SK-N-SH (cell line): ENCODE data around the gene PEX14. TPM values are rescaled to one million over a fixed set of nuclear protein-coding genes. Genes with fewer than 3 reads are reported as not detected.

Source experiments
- CTCF ChIA-PET: fragments of 300-600, 350-600 bp; formaldehyde crosslinking; extraction: SDS; loops from one replicate; lab custom pipeline; 2021; lab: Yijun Ruan, JAX
- POLR2A ChIA-PET: fragments of 350-600 bp; sonication (Branson Sonifier 250); formaldehyde crosslinking; extraction: SDS; loops from one replicate; lab custom pipeline; 2020; ENCODE audit warnings: antibody characterized with exemption, inconsistent platforms; lab: Yijun Ruan, JAX
- DNase-seq: peaks from one replicate; pipeline ENCODE4 v3.0.0; 2012
- H2AFZ ChIP-seq: fragments of 200-600 bp; sonication (generic); 2 replicates; pipeline ENCODE4 v1.8.1; 2016; ENCODE audit warnings: antibody characterized with exemption, mild to moderate bottlenecking, low read depth
- H3F3A ChIP-seq: fragments of 200-600 bp; sonication (generic); replicated peaks from 2 replicates; pipeline ENCODE3; 2016; ENCODE audit warnings: antibody characterized with exemption, mild to moderate bottlenecking; ENCODE audit not compliant: insufficient read depth
- H3K27ac ChIP-seq, 2 experiments: fragments of 200-500 bp in 1 of 2; fragments of 200-600 bp in 1 of 2; sonication (Bioruptor generic) in 1 of 2; sonication (generic), shearing (Covaris generic) in 1 of 2; 2 replicates each; pipeline versions ENCODE4 v1.5.1 to v1.6.1; 2014 to 2016; ENCODE audit warnings: low read depth in 2 of 2, inconsistent platforms in 1 of 2, low read length in 1 of 2, mild to moderate bottlenecking in 1 of 2, mixed read lengths in 1 of 2
- H3K27me3 ChIP-seq: fragments of 200-600 bp; sonication (generic), shearing (Covaris generic); 2 replicates; pipeline ENCODE4 v1.6.1; 2016; ENCODE audit warnings: mixed run types; ENCODE audit not compliant: insufficient read depth
- H3K36me3 ChIP-seq, 2 experiments: fragments of 200-500 bp in 1 of 2; fragments of 200-600 bp in 1 of 2; sonication (Bioruptor generic) in 1 of 2; sonication (generic) in 1 of 2; replicated peaks in 1 of 2; 2 replicates each; pipeline versions ENCODE3 to v1.5.1; 2014 to 2016; ENCODE audit warnings: low read length in 1 of 2, mild to moderate bottlenecking in 1 of 2; ENCODE audit not compliant: insufficient read depth in 2 of 2, control insufficient read depth in 1 of 2
- H3K4me1 ChIP-seq, 2 experiments: fragments of 200-500 bp in 1 of 2; fragments of 200-600 bp in 1 of 2; sonication (Bioruptor generic) in 1 of 2; sonication (generic), shearing (Covaris generic) in 1 of 2; 2 replicates each; pipeline versions ENCODE4 v1.5.1 to v1.6.1; 2014 to 2016; ENCODE audit warnings: low read depth in 1 of 2, low read length in 1 of 2, mixed run types in 1 of 2; ENCODE audit not compliant: insufficient read depth in 2 of 2, control insufficient read depth in 1 of 2
- H3K4me2 ChIP-seq: fragments of 200-600 bp; sonication (generic), shearing (Covaris generic); 2 replicates; pipeline ENCODE4 v1.6.1; 2017; ENCODE audit warnings: mixed run types
- H3K4me3 ChIP-seq, 2 experiments: fragments of 200-500 bp in 1 of 2; fragments of 200-600 bp in 1 of 2; sonication (Bioruptor generic) in 1 of 2; sonication (generic), shearing (Covaris generic) in 1 of 2; 2 replicates each; pipeline versions ENCODE4 v1.5.1 to v1.8.1; 2014 to 2016; ENCODE audit warnings: low read depth in 2 of 2, inconsistent platforms in 1 of 2, low read length in 1 of 2, mild to moderate bottlenecking in 1 of 2, mixed read lengths in 1 of 2, moderate library complexity in 1 of 2
- H3K79me2 ChIP-seq: fragments of 200-600 bp; sonication (generic); 2 replicates; pipeline ENCODE4 v1.8.1; 2017; ENCODE audit warnings: mild to moderate bottlenecking; ENCODE audit not compliant: insufficient read depth
- H3K9ac ChIP-seq: fragments of 200-600 bp; sonication (generic); 2 replicates; pipeline ENCODE4 v1.6.1; 2017; ENCODE audit warnings: mixed run types
- H3K9me2 ChIP-seq: fragments of 200-600 bp; sonication (generic); 2 replicates; pipeline ENCODE4 v1.6.1; 2017; ENCODE audit warnings: mixed run types
- H3K9me3 ChIP-seq: fragments of 200-600 bp; sonication (generic); 2 replicates; pipeline ENCODE4 v1.6.1; 2017; ENCODE audit warnings: mixed run types, mild to moderate bottlenecking, moderate library complexity
- H4K20me1 ChIP-seq: fragments of 200-600 bp; sonication (generic); 2 replicates; pipeline ENCODE4 v1.6.1; 2017; ENCODE audit warnings: mild to moderate bottlenecking, mixed run types; ENCODE audit not compliant: insufficient read depth
- CHD2 ChIP-seq: fragments of 150-350 bp; IDR thresholded peaks from 2 replicates; pipeline ENCODE4 v1.6.1; 2018; ENCODE audit warnings: low read length; ENCODE audit not compliant: partially characterized antibody
- ELF1 ChIP-seq: IDR thresholded peaks from 2 replicates; pipeline ENCODE4 v1.4.0; 2012
- EP300 ChIP-seq, 2 experiments: IDR thresholded peaks; 2 replicates each; pipeline versions ENCODE4 v1.4.0 to v1.6.1; 2012; ENCODE audit warnings: borderline replicate concordance in 1 of 2, low read depth in 1 of 2, low read length in 1 of 2
- FOSL2 ChIP-seq: IDR thresholded peaks from 2 replicates; pipeline ENCODE4 v1.4.0; 2012; ENCODE audit warnings: low read depth, mild to moderate bottlenecking, moderate library complexity, borderline replicate concordance
- FOXJ3 ChIP-seq: sonication (generic); formaldehyde crosslinking; IDR thresholded peaks from 2 replicates; pipeline ENCODE4 v1.5.1; 2020; ENCODE audit warnings: mild to moderate bottlenecking, missing genetic modification reagents
- MEF2A ChIP-seq: IDR thresholded peaks from 2 replicates; pipeline ENCODE4 v1.4.0; 2012; ENCODE audit warnings: low read depth, borderline replicate concordance
- PBX3 ChIP-seq: IDR thresholded peaks from 2 replicates; pipeline ENCODE4; 2012
- POLR2AphosphoS5 ChIP-seq: IDR thresholded peaks from 2 replicates; pipeline ENCODE4 v1.6.1; 2012; ENCODE audit warnings: low read depth, low read length
- RAD21 ChIP-seq: IDR thresholded peaks from 2 replicates; pipeline ENCODE4 v1.6.1; 2012; ENCODE audit warnings: mild to moderate bottlenecking, low read length
- REST ChIP-seq: IDR thresholded peaks from 2 replicates; pipeline ENCODE4 v1.6.1; 2012; ENCODE audit warnings: mild to moderate bottlenecking, low read depth, low read length, moderate library complexity
- RFX5 ChIP-seq: IDR thresholded peaks from 2 replicates; pipeline ENCODE4 v1.6.1; 2012; ENCODE audit warnings: mild to moderate bottlenecking, improper control_type of control experiment, low read length
- RXRA ChIP-seq: IDR thresholded peaks from 2 replicates; pipeline ENCODE4 v1.4.0; 2012; ENCODE audit warnings: low read depth, mild to moderate bottlenecking, borderline replicate concordance
- TCF12 ChIP-seq: IDR thresholded peaks from 2 replicates; pipeline ENCODE4 v1.4.0; 2012
- TEAD4 ChIP-seq: IDR thresholded peaks from 2 replicates; pipeline ENCODE4 v1.4.0; 2012; ENCODE audit warnings: mild to moderate bottlenecking, borderline replicate concordance; ENCODE audit not compliant: insufficient read depth
- USF1 ChIP-seq: IDR thresholded peaks from 2 replicates; pipeline ENCODE4 v1.4.0; 2012; ENCODE audit warnings: low read depth, borderline replicate concordance
- ZBTB33 ChIP-seq: IDR thresholded peaks from 2 replicates; pipeline ENCODE4 v1.4.0; 2012; ENCODE audit warnings: low read depth, borderline replicate concordance
- WGBS: methylation state at CpG from one replicate; pipeline ENCODE4 v1.1.6; 2017; ENCODE audit warnings: low lambda C conversion rate; 5-methylcytosine and 5-hydroxymethylcytosine counted together
- polyA plus RNA-seq, 3 experiments: library from polyadenylated mRNA; depleted of rRNA; stranded (reverse); fragments of >200 nt; gene quantifications; 2 replicates each; pipeline ENCODE4 v1.2.3, GENCODE V29; 2012

Gene PEX14
- polyA plus RNA-seq, 1 of the 3 experiments (the other 2 are of a cell fraction) = 36.2 TPM

- Histone ChIP-seq H3K36me3 (no peaks in the 10 kb centered on the region), H3K27ac (no peak overlapping the region; a peak in 1 of 4 replicates), H3K27me3 (no peaks in the 10 kb centered on the region), H3K9ac (no peak overlapping the region), H4K20me1 (no peaks in the 10 kb centered on the region), H3K4me2 (no peak overlapping the region), H3K9me3 (no peaks in the 10 kb centered on the region), H3K9me2 (no peaks in the 10 kb centered on the region), H3K4me1 (peaks cover 0 to 45% of the 10 kb centered on the region in 2 experiments; a peak in 1 of 4 replicates), H3K79me2 (no peaks in the 10 kb centered on the region), H2AFZ (no peak overlapping the region), H3F3A (no peaks in the 10 kb centered on the region), H3K4me3 (no peak overlapping the region)
- ChIA-PET CTCF (interaction anchor here (1.1 to 1.8 kb wide), 5 partner anchors 11 to 67 kb away, joined by 3 to 7 read pairs (median 3); no protein-coding TSS in a partner anchor), POLR2A (interaction anchor here (1.4 kb wide), 1 partner anchor 10 kb away, joined by 3 read pairs; no protein-coding TSS in a partner anchor)
- peak; percentile 39 for DNase-seq
- TF ChIP-seq MEF2A = no peak
- TF ChIP-seq RXRA = no peak
- no peak for TF ChIP-seq EP300 (IDR thresholded peaks at IDR 0.05; ENCODE audit: borderline replicate concordance in 1 of 2, low read depth in 1 of 2, low read length in 1 of 2)
- TF ChIP-seq REST = no peak
- TF ChIP-seq PBX3 = no peak
- TF ChIP-seq RAD21 = no peak
- TF ChIP-seq POLR2AphosphoS5 = no peak
- TF ChIP-seq CHD2 = no peak
- TF ChIP-seq FOSL2 = no peak
- no peak for TF ChIP-seq FOXJ3 (CRISPR knock-in tag)
- no peak for TF ChIP-seq ZBTB33
- TF ChIP-seq RFX5 = no peak
- no peak for TF ChIP-seq TCF12
- TF ChIP-seq ELF1 = no peak
- no peak for TF ChIP-seq USF1
- TF ChIP-seq TEAD4 = no peak
- WGBS = 93% methylated on average over 15 of the region's 23 CpGs
Observed at GRCh38 chr1:10678402-10678801, 203.7 kb downstream of the PEX14 start.
